Trophoblast cell (in vitro differentiated cells and primary cell): Measurements from ENCODE around the gene CUL4A.
A peak's percentile ranks its signal among the peaks of the same experiment; 100 is the strongest.

Experiments used
- DNase-seq, 2 donors: peaks; one replicate each; pipeline ENCODE4 v3.0.0-alpha.2; 2016
- H2AFZ ChIP-seq: 2 replicates; pipeline ENCODE4 v1.6.1; 2013; ENCODE audit warnings: low read length, moderate library complexity, mild to moderate bottlenecking; ENCODE audit not compliant: insufficient read depth, poor library complexity
- H2AK5ac ChIP-seq: 2 replicates; pipeline ENCODE4 v1.6.1; 2013; ENCODE audit warnings: mild to moderate bottlenecking, low read length
- H2BK120ac ChIP-seq: 2 replicates; pipeline ENCODE4 v1.6.1; 2013; ENCODE audit warnings: low read length, mild to moderate bottlenecking, moderate library complexity; ENCODE audit not compliant: insufficient read depth, poor library complexity
- H2BK12ac ChIP-seq: 2 replicates; pipeline ENCODE4 v1.6.1; 2013; ENCODE audit warnings: mild to moderate bottlenecking, low read length, moderate library complexity
- H2BK5ac ChIP-seq: 2 replicates; pipeline ENCODE4 v1.6.1; 2013; ENCODE audit warnings: low read length, low read depth, moderate library complexity, mild to moderate bottlenecking; ENCODE audit not compliant: poor library complexity
- H3K14ac ChIP-seq: 2 replicates; pipeline ENCODE4 v1.6.1; 2013; ENCODE audit warnings: mild to moderate bottlenecking, low read length
- H3K18ac ChIP-seq: 2 replicates; pipeline ENCODE4 v1.6.1; 2013; ENCODE audit warnings: mild to moderate bottlenecking, low read length
- H3K23ac ChIP-seq: 2 replicates; pipeline ENCODE4 v1.6.1; 2013; ENCODE audit warnings: low read length
- H3K27ac ChIP-seq: 2 replicates; pipeline ENCODE4 v1.5.1; 2013; ENCODE audit warnings: low read depth, mild to moderate bottlenecking, inconsistent platforms, low read length, moderate library complexity
- H3K27me3 ChIP-seq: 2 replicates; pipeline ENCODE4 v1.6.1; 2013; ENCODE audit warnings: inconsistent platforms, mild to moderate bottlenecking, low read length, moderate library complexity; ENCODE audit not compliant: insufficient read depth
- H3K36me3 ChIP-seq, 2 experiments: 1 replicate in 1 of 2; 2 replicates in 1 of 2; pipeline ENCODE4 v1.6.1; 2013; ENCODE audit warnings: low read length in 2 of 2, mild to moderate bottlenecking in 2 of 2, moderate library complexity in 1 of 2; ENCODE audit not compliant: insufficient read depth in 2 of 2, control insufficient read depth in 1 of 2
- H3K4ac ChIP-seq: 2 replicates; pipeline ENCODE4 v1.6.1; 2013; ENCODE audit warnings: low read depth, mild to moderate bottlenecking, low read length, moderate library complexity
- H3K4me1 ChIP-seq, 2 experiments: 1 replicate in 1 of 2; 2 replicates in 1 of 2; pipeline ENCODE4 v1.6.1; 2013; ENCODE audit warnings: low read length in 2 of 2, mild to moderate bottlenecking in 2 of 2, moderate library complexity in 1 of 2; ENCODE audit not compliant: insufficient read depth in 2 of 2, control insufficient read depth in 1 of 2
- H3K4me2 ChIP-seq: 2 replicates; pipeline ENCODE4 v1.6.1; 2013; ENCODE audit warnings: inconsistent platforms, mild to moderate bottlenecking, low read length, moderate library complexity
- H3K4me3 ChIP-seq: 2 replicates; pipeline ENCODE4 v1.5.1; 2013; ENCODE audit warnings: mild to moderate bottlenecking, low read depth, low read length, inconsistent platforms
- H3K79me1 ChIP-seq: one replicate; pipeline ENCODE4 v1.6.1; 2013; ENCODE audit warnings: low read length
- H3K79me2 ChIP-seq: 2 replicates; pipeline ENCODE4 v1.6.1; 2013; ENCODE audit warnings: low read length, mild to moderate bottlenecking; ENCODE audit not compliant: control insufficient read depth, insufficient read depth, poor library complexity
- H3K9ac ChIP-seq: 2 replicates; pipeline ENCODE4 v1.6.1; 2013; ENCODE audit warnings: mild to moderate bottlenecking, low read length
- H3K9me3 ChIP-seq: 2 replicates; pipeline ENCODE4 v1.6.1; 2013; ENCODE audit warnings: low read depth, mild to moderate bottlenecking, control low read depth, inconsistent platforms, low read length; ENCODE audit not compliant: insufficient read depth
- H4K12ac ChIP-seq: 2 replicates; pipeline ENCODE4 v1.6.1; 2013; ENCODE audit warnings: low read depth, mild to moderate bottlenecking, low read length, moderate library complexity
- H4K8ac ChIP-seq: 2 replicates; pipeline ENCODE4 v1.6.1; 2013; ENCODE audit warnings: low read depth, mild to moderate bottlenecking, low read length, moderate library complexity
- H4K91ac ChIP-seq: one replicate; pipeline ENCODE4 v1.6.1; 2013; ENCODE audit warnings: low read depth, mild to moderate bottlenecking, low read length, moderate library complexity
- WGBS: extraction: QIAGEN DNeasy Blood & Tissue Kit; methylation state at CpG from one replicate; pipeline ENCODE4 v1.1.7; 2013; ENCODE audit warnings: missing lambda C conversion rate; ENCODE audit not compliant: insufficient read length, insufficient coverage; ENCODE audit errors: extremely low coverage; 5-methylcytosine and 5-hydroxymethylcytosine counted together

Gene CUL4A

DNA sequence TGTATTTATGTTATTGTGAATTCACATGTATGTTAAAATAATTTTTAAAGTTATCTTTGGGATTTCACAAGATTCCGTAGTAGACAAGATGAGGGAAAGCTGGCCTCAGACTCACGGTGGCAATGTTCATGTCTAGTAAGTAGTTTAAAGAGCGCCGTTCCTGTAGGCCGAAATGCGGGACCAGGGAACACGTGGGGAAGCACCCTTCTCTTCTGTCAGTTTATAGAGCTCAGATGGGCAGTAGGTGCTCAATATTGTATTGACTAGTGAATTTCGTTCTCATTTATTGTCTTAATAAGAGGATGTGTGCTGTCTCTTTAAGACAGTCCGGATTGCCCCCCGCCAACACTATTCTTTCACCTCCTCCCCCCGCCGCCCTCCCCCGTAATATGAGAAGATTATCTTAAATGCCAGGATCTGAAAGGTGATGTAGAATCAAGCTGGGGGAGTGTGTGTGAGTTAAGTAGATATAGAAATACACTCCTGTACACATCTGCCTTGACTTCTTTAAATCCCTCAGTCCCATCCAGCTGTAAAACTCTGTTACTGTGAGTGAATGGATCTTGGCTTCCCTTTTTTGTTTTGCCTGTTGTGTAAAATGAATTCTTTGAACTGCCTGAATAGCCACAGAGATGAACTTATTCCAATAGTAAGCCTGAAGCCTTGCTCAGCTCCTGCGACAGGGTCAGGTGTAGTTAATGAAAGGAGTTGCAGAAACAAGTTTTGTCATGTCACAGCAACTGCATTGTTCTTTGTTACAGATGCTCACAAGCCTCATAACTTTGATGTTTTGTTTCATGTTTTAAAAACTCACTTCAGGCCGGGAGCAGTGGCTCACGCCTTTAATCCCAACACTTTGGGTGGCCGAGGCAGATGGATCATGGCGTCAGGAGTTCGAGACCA, 88.9 kb downstream of the CUL4A start:
- peaks cover 14% of the 10 kb centered on the region for H3K79me2 ChIP-seq
- H3K18ac ChIP-seq: no peak overlapping the region
- peak overlapping the region; percentile 90 for H4K8ac ChIP-seq
- no peak overlapping the region for H3K9ac ChIP-seq
- peaks cover 0 to 4% of the 10 kb centered on the region in 2 experiments for H3K36me3 ChIP-seq
- peak overlapping the region; percentile 94 for H3K4me3 ChIP-seq
- no peak overlapping the region for H3K14ac ChIP-seq
- no peak overlapping the region for H2BK12ac ChIP-seq
- no peaks in the 10 kb centered on the region for H3K9me3 ChIP-seq
- peak overlapping the region; percentile 97 for H3K4ac ChIP-seq
- H3K79me1 ChIP-seq: peaks cover 12% of the 10 kb centered on the region
- H2BK5ac ChIP-seq: no peak overlapping the region
- H3K27ac ChIP-seq: no peak overlapping the region
- H3K4me1 ChIP-seq: peaks cover 5% of the 10 kb centered on the region in 2 experiments
- no peaks in the 10 kb centered on the region for H3K27me3 ChIP-seq
- H2AK5ac ChIP-seq: no peak overlapping the region
- no peak overlapping the region for H3K23ac ChIP-seq
- WGBS: no CpG with 5 or more reads among the region's 19 CpGs
- no peak overlapping the region for H2AFZ ChIP-seq
- H3K4me2 ChIP-seq: peak overlapping the region; percentile 92
- DNase-seq: peak in 1 of 2 donors; percentile 7
- no peak overlapping the region for H4K12ac ChIP-seq
- H2BK120ac ChIP-seq: peak overlapping the region; percentile 55
- H4K91ac ChIP-seq: no peak overlapping the region

DNA sequence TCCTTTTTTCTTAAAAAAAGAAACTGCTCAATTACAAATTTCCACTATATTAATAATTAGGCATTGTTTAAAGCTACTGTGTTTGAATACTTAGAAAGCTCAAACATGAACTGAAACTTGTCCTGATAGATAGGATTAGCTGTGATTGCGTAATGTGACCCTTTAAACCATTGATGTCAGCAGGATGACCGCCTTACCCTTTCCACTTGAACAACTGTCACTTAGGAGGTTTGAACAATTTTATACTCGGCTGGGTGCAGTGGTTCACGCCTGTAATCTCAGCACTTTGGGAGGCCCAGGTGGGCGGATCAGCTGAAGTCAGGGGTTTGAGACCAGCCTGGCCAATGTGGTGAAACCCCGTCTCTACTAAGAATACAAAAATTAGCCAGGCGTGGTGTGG, 90.5 kb downstream of the CUL4A start:
- no peak overlapping the region for H4K91ac ChIP-seq
- H3K4me3 ChIP-seq: no peak overlapping the region
- H4K8ac ChIP-seq: no peak overlapping the region
- H3K23ac ChIP-seq: no peak overlapping the region
- H4K12ac ChIP-seq: no peak overlapping the region
- H3K9me3 ChIP-seq: no peaks in the 10 kb centered on the region
- peaks cover 14% of the 10 kb centered on the region for H3K79me2 ChIP-seq
- peaks cover 12% of the 10 kb centered on the region for H3K79me1 ChIP-seq
- DNase-seq: peak in 1 of 2 donors; percentile 14
- H2BK5ac ChIP-seq: no peak overlapping the region
- no peak overlapping the region for H2AFZ ChIP-seq
- H3K14ac ChIP-seq: no peak overlapping the region
- H2AK5ac ChIP-seq: no peak overlapping the region
- no peak overlapping the region for H2BK120ac ChIP-seq
- peaks cover 0 to 4% of the 10 kb centered on the region in 2 experiments for H3K36me3 ChIP-seq
- WGBS: no CpG with 5 or more reads among the region's 7 CpGs
- no peak overlapping the region for H2BK12ac ChIP-seq
- peaks cover 5% of the 10 kb centered on the region in 2 experiments for H3K4me1 ChIP-seq
- no peak overlapping the region for H3K27ac ChIP-seq
- no peak overlapping the region for H3K18ac ChIP-seq
- H3K4me2 ChIP-seq: no peak overlapping the region
- no peaks in the 10 kb centered on the region for H3K27me3 ChIP-seq
- H3K4ac ChIP-seq: peak overlapping the region; percentile 85
- no peak overlapping the region for H3K9ac ChIP-seq

DNA sequence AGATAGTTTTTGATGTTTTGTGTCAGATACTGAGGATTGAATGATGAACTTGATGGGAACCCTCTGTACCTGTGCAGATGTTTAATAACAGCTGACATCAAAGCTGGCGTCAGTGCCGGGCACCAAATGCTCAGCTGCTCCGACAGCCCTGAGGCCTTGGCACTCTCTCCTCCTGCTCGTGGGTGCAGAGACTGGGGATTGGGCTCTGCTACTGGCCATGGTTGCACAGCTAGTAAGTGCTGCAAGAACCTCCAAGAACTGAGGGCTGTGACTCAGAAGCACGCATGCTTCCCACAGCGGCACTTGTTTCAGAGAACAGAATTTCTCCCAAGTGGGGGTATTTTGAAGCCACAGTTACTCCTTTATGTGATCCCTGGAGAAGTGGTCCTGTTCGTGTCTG, 93.6 kb downstream of the CUL4A start:
- Histone ChIP-seq H3K36me3 (peaks cover 0 to 4% of the 10 kb centered on the region in 2 experiments), H3K9ac (no peak overlapping the region), H2BK12ac (no peak overlapping the region), H3K27me3 (no peaks in the 10 kb centered on the region), H4K91ac (no peak overlapping the region), H3K9me3 (no peaks in the 10 kb centered on the region), H3K4me3 (no peak overlapping the region), H3K4ac (peak overlapping the region; percentile 87), H3K4me2 (no peak overlapping the region), H3K4me1 (peaks cover 1 to 3% of the 10 kb centered on the region in 2 experiments), H4K12ac (no peak overlapping the region), H3K14ac (no peak overlapping the region), H4K8ac (no peak overlapping the region), H2AFZ (no peak overlapping the region), H3K23ac (no peak overlapping the region), H3K27ac (no peak overlapping the region), H2BK5ac (no peak overlapping the region), H3K18ac (no peak overlapping the region), H2AK5ac (no peak overlapping the region), H3K79me2 (peaks cover 6% of the 10 kb centered on the region), H3K79me1 (no peaks in the 10 kb centered on the region), H2BK120ac (no peak overlapping the region)
- no CpG with 5 or more reads among the region's 7 CpGs for WGBS
- no peak for DNase-seq

GRCh38 chr13:113304121-113304520, 94.7 kb downstream of the CUL4A start:
- Histone ChIP-seq H2BK5ac (no peak overlapping the region), H3K27ac (no peak overlapping the region), H2AK5ac (no peak overlapping the region), H3K4me1 (peaks cover 0 to 2% of the 10 kb centered on the region in 2 experiments), H3K4me3 (no peak overlapping the region), H4K8ac (no peak overlapping the region), H2BK120ac (no peak overlapping the region), H3K27me3 (no peaks in the 10 kb centered on the region), H2AFZ (no peak overlapping the region), H3K4me2 (no peak overlapping the region), H3K9ac (no peak overlapping the region), H3K23ac (no peak overlapping the region), H4K12ac (no peak overlapping the region), H3K4ac (no peak overlapping the region), H3K18ac (no peak overlapping the region), H3K79me2 (peaks cover 2% of the 10 kb centered on the region), H3K14ac (no peak overlapping the region), H3K9me3 (no peaks in the 10 kb centered on the region), H3K36me3 (peaks cover 0 to 4% of the 10 kb centered on the region in 2 experiments), H2BK12ac (no peak overlapping the region), H4K91ac (no peak overlapping the region), H3K79me1 (no peaks in the 10 kb centered on the region)
- WGBS: no CpG with 5 or more reads among the region's 7 CpGs
- no peak for DNase-seq
